ENCODE data around the gene CFLAR. TPM values are rescaled to one million over a fixed set of nuclear protein-coding genes. Genes with fewer than 3 reads are reported as not detected.

CFLAR gene
- polyA plus RNA-seq, 1 of the 3 experiments (the other 2 are of a cell fraction): 23.7 TPM

DNA sequence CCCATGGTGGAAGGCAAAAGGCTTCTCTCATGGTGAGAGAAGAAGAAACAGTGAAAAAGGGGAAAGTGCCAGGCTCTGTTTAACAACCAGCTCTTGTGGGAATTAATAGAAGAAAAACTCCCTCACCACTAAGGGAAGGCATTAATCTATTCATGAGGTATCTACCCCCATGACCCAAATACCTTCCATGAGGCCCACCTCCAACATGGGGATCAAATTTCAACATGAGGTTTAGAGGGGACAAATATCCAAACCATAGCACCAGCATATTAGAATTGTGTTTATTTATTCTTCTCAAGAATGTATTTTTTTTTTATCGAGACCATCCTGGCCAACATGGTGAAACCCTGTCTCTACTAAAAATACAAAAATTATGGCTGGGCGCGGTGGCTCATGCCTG lies 4.9 kb upstream of the CFLAR start:
- H3K36me3 ChIP-seq (replicated peaks in 1 of 2; ENCODE audit: control insufficient read depth in 1 of 2, insufficient read depth in 2 of 2, low read length in 1 of 2): no peaks in the 10 kb centered on the region
- H2AFZ ChIP-seq (ENCODE audit: low read depth): no peak overlapping the region
- H3F3A ChIP-seq (replicated peaks; ENCODE audit: insufficient read depth): no peaks in the 10 kb centered on the region
- WGBS (ENCODE audit: low lambda C conversion rate): 99% methylated on average over 3 of the region's 3 CpGs
- POLR2A ChIA-PET: no interaction called here
- no peaks in the 10 kb centered on the region for H3K27me3 ChIP-seq (ENCODE audit: insufficient read depth)
- TF ChIP-seq MAX (IDR thresholded peaks at IDR 0.05; ENCODE audit: low read depth) (no peak), USF1 (IDR thresholded peaks at IDR 0.05; ENCODE audit: borderline replicate concordance, low read depth) (no peak), RCOR1 (IDR thresholded peaks at IDR 0.05; ENCODE audit: low read length) (no peak), EZH2phosphoT487 (IDR thresholded peaks at IDR 0.05; ENCODE audit: borderline replicate concordance, low read depth) (no peak), NRF1 (IDR thresholded peaks at IDR 0.05; ENCODE audit: low read depth, low read length) (no peak), CTCF (IDR thresholded peaks at IDR 0.05) (no peak), RXRA (IDR thresholded peaks at IDR 0.05; ENCODE audit: borderline replicate concordance, low read depth) (no peak), MEF2A (IDR thresholded peaks at IDR 0.05; ENCODE audit: borderline replicate concordance, low read depth) (no peak), GABPA (IDR thresholded peaks at IDR 0.05; ENCODE audit: low read depth) (no peak), ZBTB33 (IDR thresholded peaks at IDR 0.05; ENCODE audit: borderline replicate concordance, low read depth) (no peak), CHD2 (IDR thresholded peaks at IDR 0.05; ENCODE audit: low read length, partially characterized antibody) (no peak), YY1 (IDR thresholded peaks at IDR 0.05; ENCODE audit: low read depth) (no peak), EP300 (IDR thresholded peaks at IDR 0.05; ENCODE audit: borderline replicate concordance in 1 of 2, low read depth in 1 of 2, low read length in 1 of 2) (no peak), POLR2AphosphoS5 (IDR thresholded peaks at IDR 0.05; ENCODE audit: low read depth, low read length) (no peak), FOSL2 (IDR thresholded peaks at IDR 0.05; ENCODE audit: borderline replicate concordance, low read depth) (no peak), SMC3 (IDR thresholded peaks at IDR 0.05; ENCODE audit: low read depth, low read length) (no peak), REST (IDR thresholded peaks at IDR 0.05; ENCODE audit: low read depth, low read length) (no peak), TCF12 (IDR thresholded peaks at IDR 0.05) (no peak), ELF1 (IDR thresholded peaks at IDR 0.05) (no peak)
- TF ChIP-seq, protein P1, sequence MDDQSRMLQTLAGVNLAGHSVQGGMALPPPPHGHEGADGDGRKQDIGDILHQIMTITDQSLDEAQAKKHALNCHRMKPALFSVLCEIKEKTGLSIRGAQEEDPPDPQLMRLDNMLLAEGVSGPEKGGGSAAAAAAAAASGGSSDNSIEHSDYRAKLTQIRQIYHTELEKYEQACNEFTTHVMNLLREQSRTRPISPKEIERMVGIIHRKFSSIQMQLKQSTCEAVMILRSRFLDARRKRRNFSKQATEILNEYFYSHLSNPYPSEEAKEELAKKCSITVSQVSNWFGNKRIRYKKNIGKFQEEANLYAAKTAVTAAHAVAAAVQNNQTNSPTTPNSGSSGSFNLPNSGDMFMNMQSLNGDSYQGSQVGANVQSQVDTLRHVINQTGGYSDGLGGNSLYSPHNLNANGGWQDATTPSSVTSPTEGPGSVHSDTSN (IDR thresholded peaks at IDR 0.05): no peak
- H3K4me2 ChIP-seq: no peak overlapping the region
- H3K9me2 ChIP-seq: no peaks in the 10 kb centered on the region
- H3K9me3 ChIP-seq: no peaks in the 10 kb centered on the region
- CTCF ChIA-PET: interaction anchor here (1.1 to 1.5 kb wide), 3 partner anchors 32 to 148 kb away, joined by 3 to 4 read pairs (median 3); partner anchors contain the start of gene ORC2
- DNase-seq: no peak
- no peak overlapping the region for H3K9ac ChIP-seq
- no peaks in the 10 kb centered on the region for H4K20me1 ChIP-seq (ENCODE audit: insufficient read depth)
- no peaks in the 10 kb centered on the region for H3K4me1 ChIP-seq (ENCODE audit: control insufficient read depth in 1 of 2, insufficient read depth in 2 of 2, low read depth in 1 of 2, low read length in 1 of 2)
- H3K27ac ChIP-seq (ENCODE audit: low read depth in 2 of 2, low read length in 1 of 2): no peak overlapping the region
- H3K79me2 ChIP-seq (ENCODE audit: insufficient read depth): peaks cover 13% of the 10 kb centered on the region; the same call in 1 of the 2 replicates
- H3K4me3 ChIP-seq (ENCODE audit: low read depth in 2 of 2, low read length in 1 of 2): no peak overlapping the region

Data from SK-N-SH (cell line).